Measurements from ENCODE around the gene PLCG2. TPM values are rescaled to one million over a fixed set of nuclear protein-coding genes. Genes with fewer than 3 reads are reported as not detected.

The PLCG2 gene
- 9.4 and 10.2 TPM in 2 replicates for total RNA-seq

GRCh38 chr16:81778861-81779535 is at the start of gene PLCG2:
PLCG2 (plus strand) TSS chr16:81779291; CDS start chr16:81785990, 6,699 bp downstream.

GRCh38 chr16:82011199-82011641 is 232.1 kb downstream of the PLCG2 start, which contains the start of gene SDR42E1:
SDR42E1 (minus strand) TSS chr16:82011470; CDS start chr16:82000858, 10,612 bp downstream.

Other genes with a start within 250 kb of the PLCG2 start
- gene SDR42E1, start 232.2 kb downstream of the PLCG2 start, total RNA-seq = 0.65 and 0.66 TPM in 2 replicates